Measurements from ENCODE around the gene KRTAP12-3.

DNA sequence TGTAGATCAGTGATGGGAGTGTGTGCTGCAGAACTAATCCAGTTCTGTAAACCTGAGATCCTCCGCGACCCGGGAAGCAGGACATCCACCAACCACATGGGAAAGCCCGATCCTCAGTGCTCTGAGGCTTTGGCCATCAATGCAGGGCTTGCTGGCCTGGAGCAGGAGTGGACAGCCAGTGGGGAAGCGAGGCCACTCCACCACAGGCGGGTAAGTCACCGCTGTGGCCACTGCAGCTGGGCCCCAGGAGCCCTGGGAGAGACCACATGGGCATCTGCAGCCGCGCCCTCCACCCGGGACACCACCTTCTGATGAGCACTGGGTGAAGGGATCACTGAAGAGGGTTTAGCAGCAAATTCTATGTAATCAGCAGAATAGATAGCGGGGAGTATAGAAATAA, 23.4 kb downstream of the KRTAP12-3 start:
- TF ChIP-seq CTCF (IDR thresholded peaks at IDR 0.05): no peak
- no peak for TF ChIP-seq POLR2A (IDR thresholded peaks at IDR 0.05)

All from uterus (tissue), 2 donors.